Nephron (organoid): ENCODE data around the gene PMPCA.

Experiments
- H3K27ac Mint-ChIP-seq, 3 experiments: 2 replicates each; pipeline ENCODE4 v1.8.0; 2020; ENCODE audit warnings: mixed read lengths in 3 of 3, mild to moderate bottlenecking in 2 of 3, moderate library complexity in 1 of 3
- H3K27me3 Mint-ChIP-seq: 2 replicates; pipeline ENCODE4 v1.8.0; 2021; ENCODE audit warnings: low read depth, mild to moderate bottlenecking, moderate library complexity, mixed read lengths
- H3K36me3 Mint-ChIP-seq: 2 replicates; pipeline ENCODE4 v1.8.0; 2020; ENCODE audit warnings: low read depth, mixed read lengths
- H3K4me1 Mint-ChIP-seq: 2 replicates; pipeline ENCODE4 v1.8.0; 2020; ENCODE audit warnings: mixed read lengths
- H3K4me3 Mint-ChIP-seq, 3 experiments: 2 replicates each; pipeline ENCODE4 v1.8.0; 2020; ENCODE audit warnings: mild to moderate bottlenecking in 3 of 3, mixed read lengths in 3 of 3, moderate library complexity in 2 of 3
- H3K9me3 Mint-ChIP-seq: 2 replicates; pipeline ENCODE4 v1.8.0; 2020; ENCODE audit warnings: mixed read lengths
- CTCF ChIP-seq, 3 experiments: fragments of 200-600 bp; sonication (generic); IDR thresholded peaks; one replicate each; pipeline ENCODE4 v1.5.0; 2021; ENCODE audit warnings: antibody characterized with exemption in 3 of 3; ENCODE audit not compliant: unreplicated experiment in 3 of 3

Gene PMPCA

GRCh38 chr9:136439481-136440408 is 29.3 kb downstream of the PMPCA start, which contains the start of gene INPP5E:
Gene INPP5E (minus strand): TSS chr9:136439845. CDS start chr9:136439419, 426 bp downstream.
- H3K4me1 Mint-ChIP-seq, result peaks cover 19% of the 10 kb centered on the region
- no peaks in the 10 kb centered on the region for H3K27me3 Mint-ChIP-seq
- peak; percentile 53 to 56 (median 55) for TF ChIP-seq CTCF (IDR thresholded peaks at IDR 0.05; ENCODE audit: unreplicated experiment in 3 of 3)
- no peaks in the 10 kb centered on the region for H3K9me3 Mint-ChIP-seq
- H3K27ac Mint-ChIP-seq, result no peak within 1 kb of the TSS
- peaks cover 37% of the 10 kb centered on the region for H3K36me3 Mint-ChIP-seq
- H3K4me3 Mint-ChIP-seq, result peak within 1 kb of the TSS; percentile 87 to 92 (median 90)

GRCh38 chr9:136441191-136441680 is 30.8 kb downstream of the PMPCA start:
- H3K36me3 Mint-ChIP-seq, result peaks cover 39% of the 10 kb centered on the region
- H3K9me3 Mint-ChIP-seq, result no peaks in the 10 kb centered on the region
- no peak for TF ChIP-seq CTCF (IDR thresholded peaks at IDR 0.05; ENCODE audit: unreplicated experiment in 3 of 3)
- H3K27ac Mint-ChIP-seq, result no peak overlapping the region
- H3K4me1 Mint-ChIP-seq, result peaks cover 19% of the 10 kb centered on the region
- peak overlapping the region; percentile 66 to 75 (median 73) for H3K4me3 Mint-ChIP-seq
- H3K27me3 Mint-ChIP-seq, result no peaks in the 10 kb centered on the region

- H3K4me3 Mint-ChIP-seq, result peak overlapping the region in 2 of 3 experiments; percentile 41 to 75
- H3K36me3 Mint-ChIP-seq, result peaks cover 41% of the 10 kb centered on the region
- H3K9me3 Mint-ChIP-seq, result no peaks in the 10 kb centered on the region
- TF ChIP-seq CTCF (IDR thresholded peaks at IDR 0.05; ENCODE audit: unreplicated experiment in 3 of 3), result no peak
- H3K27ac Mint-ChIP-seq, result no peak overlapping the region
- no peaks in the 10 kb centered on the region for H3K27me3 Mint-ChIP-seq
- H3K4me1 Mint-ChIP-seq, result peaks cover 14% of the 10 kb centered on the region
These were observed 31.3 kb downstream of the PMPCA start for GRCh38 chr9:136441681-136442245.

GRCh38 chr9:136442265-136442664 is 31.8 kb downstream of the PMPCA start:
- H3K27me3 Mint-ChIP-seq, result no peaks in the 10 kb centered on the region
- TF ChIP-seq CTCF (IDR thresholded peaks at IDR 0.05; ENCODE audit: unreplicated experiment in 3 of 3), result no peak
- no peak overlapping the region for H3K27ac Mint-ChIP-seq
- H3K9me3 Mint-ChIP-seq, result no peaks in the 10 kb centered on the region
- H3K4me3 Mint-ChIP-seq, result no peak overlapping the region
- peaks cover 8% of the 10 kb centered on the region for H3K4me1 Mint-ChIP-seq
- H3K36me3 Mint-ChIP-seq, result peaks cover 45% of the 10 kb centered on the region

- H3K9me3 Mint-ChIP-seq, result no peaks in the 10 kb centered on the region
- H3K4me3 Mint-ChIP-seq, result no peak overlapping the region
- no peaks in the 10 kb centered on the region for H3K27me3 Mint-ChIP-seq
- TF ChIP-seq CTCF (IDR thresholded peaks at IDR 0.05; ENCODE audit: unreplicated experiment in 3 of 3), result no peak
- peaks cover 4% of the 10 kb centered on the region for H3K4me1 Mint-ChIP-seq
- H3K27ac Mint-ChIP-seq, result no peak overlapping the region
- H3K36me3 Mint-ChIP-seq, result peaks cover 53% of the 10 kb centered on the region
These were observed 32.6 kb downstream of the PMPCA start for GRCh38 chr9:136443087-136443486.
